ENCODE results near the gene PIGM.
"Not testable (repeated sequence)": the region's sequence is repeated elsewhere in the genome, so short reads cannot be mapped to it uniquely, and the experiment has no call there.

PIGM gene

DNA sequence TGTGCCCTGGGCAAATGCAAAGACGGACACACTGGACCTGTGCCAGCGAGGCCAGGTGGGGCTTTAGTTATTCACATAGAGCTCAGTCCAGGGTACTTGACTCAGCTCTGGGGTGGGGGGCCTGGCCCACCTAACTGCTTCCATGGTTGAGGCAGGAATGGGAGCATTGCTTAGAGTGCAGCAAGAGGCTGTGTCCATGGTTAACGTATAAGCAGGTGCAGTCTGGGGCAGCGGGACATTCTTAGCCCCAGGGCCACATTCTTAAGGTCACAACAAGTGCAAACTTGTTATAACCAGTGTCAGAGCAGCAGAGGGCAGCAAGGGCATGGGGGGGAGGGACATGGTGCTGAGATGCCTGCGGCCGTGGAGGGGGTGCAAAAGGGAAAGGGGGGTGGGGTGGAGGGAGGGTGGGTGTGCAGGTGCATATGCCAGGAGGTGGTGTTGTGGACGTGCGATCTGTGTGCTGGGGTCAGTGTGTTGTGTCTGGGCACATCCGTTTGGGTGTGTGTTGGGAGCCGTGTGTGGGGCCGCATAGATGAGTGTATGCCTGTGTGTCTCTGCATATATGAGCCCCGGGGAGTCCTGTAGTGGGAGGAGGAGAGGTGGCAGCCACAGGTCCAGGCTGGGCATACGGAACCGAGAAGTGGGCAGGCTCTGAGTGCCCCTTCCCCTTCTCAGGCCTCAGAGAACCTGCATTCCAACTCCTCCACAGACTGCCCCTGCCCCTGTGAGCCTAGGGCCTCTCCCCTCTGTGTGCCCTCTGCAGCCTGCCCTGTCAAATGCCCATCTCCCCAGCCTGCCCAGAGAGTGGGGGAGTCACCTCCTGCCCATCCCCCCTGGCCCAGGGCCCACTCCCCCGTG is 29.8 kb upstream of the PIGM start:
- DNase-seq (ENCODE audit: low read depth): no peak

DNA sequence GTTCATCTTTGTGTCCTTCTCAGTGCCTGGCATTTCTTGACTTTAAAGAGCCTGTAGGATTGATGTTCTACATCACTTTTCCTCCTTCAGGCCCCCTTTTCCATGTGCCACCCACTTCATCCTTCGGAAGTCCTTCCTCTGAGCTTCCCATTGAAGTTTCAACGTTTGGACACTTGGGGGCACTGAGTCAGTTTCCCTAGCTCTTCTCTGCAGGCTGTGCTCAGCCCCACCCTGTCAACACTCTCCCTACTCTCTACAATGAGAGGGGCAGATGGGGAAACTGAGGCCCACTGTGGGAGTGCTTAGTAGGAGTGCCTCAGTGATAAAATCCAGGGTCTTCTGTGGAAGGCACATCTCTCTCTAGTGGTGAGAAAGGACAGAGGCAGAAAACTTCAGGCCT is 26.3 kb upstream of the PIGM start:
- DNase-seq (ENCODE audit: low read depth): no peak

DNA sequence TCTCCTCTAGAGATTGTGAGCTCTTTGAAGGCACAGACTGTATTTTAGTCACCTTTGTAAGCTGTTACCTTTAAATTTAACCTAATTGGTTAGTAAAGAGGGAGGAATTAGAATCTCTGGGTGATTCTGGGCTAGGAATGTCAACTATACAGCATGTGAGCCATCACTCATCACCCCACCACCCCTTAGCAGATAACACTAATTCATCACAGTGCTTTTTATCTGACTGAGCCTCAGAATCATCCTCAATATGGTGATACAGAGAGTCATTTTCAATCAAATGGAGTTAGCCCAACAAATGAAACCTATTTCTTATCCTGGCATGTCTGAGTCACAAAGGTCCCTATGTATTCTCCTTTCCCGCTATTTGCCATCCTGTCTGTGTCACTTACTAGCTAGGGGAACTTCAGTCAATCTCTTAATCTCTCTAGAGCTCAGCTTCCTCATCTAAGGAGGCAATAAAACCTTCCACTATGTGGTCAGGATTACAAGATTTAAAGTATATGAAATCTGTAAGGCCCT is 24.9 kb upstream of the PIGM start:
- DNase-seq (ENCODE audit: low read depth): no peak

DNA sequence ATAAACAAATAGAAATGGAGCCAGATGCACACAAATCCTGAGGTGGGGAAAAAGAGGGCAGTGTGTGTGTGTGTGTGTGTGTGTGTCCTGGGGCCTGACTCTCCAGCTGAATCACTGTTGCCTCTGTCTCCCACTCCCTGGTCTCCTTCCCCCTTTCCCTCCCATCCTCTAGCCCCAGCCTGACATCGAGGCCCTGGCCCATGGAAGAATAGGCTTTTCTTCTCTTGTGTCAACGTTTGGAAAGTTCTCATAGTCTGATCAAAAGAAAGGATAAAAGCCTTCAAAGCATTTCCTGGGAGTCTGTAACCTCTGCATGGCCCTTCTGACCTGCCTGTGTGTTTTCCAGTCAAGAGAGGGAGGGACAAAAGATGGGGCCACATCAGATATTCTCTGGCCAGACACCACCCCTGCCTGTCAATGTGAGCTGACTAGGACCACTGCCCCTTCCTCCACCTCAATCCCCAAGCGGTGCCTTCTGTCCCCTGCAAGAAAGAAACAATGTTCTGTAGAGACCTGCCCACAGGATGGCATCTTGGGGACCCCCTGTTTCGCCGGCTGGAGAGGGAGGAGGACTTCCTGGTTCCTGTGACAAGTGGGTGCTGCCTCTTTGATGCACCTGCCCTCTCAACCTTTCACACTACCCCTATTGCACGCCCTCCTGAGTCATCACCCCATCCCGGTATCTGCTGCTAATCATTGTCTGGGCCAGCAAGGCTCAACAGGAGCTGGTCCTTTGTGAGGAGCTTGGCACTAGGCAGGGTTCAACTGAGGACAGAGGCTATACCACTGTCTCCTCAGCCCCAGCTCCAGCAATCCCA is 22.0 kb upstream of the PIGM start:
- DNase-seq (ENCODE audit: low read depth): no peak

DNA sequence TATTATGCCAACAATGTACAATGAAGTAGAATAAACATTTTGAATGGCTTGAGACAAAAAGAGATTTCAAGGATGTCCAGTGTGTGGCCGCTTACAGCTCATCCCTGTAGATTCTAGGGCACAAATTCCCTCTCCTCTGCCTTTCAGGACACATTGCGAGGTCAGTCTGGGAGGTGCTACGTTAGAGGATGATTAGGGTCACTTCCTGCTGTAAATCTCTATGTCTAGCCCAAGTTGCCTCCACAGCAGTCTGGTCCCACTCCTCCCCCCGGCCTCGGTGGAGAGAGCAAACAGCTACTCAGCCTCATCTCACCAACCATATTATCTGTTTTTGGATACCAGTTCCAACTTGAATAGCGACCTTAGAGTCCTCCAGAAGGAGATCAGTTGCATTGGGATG is 21.1 kb upstream of the PIGM start:
- DNase-seq (ENCODE audit: low read depth): no peak

DNA sequence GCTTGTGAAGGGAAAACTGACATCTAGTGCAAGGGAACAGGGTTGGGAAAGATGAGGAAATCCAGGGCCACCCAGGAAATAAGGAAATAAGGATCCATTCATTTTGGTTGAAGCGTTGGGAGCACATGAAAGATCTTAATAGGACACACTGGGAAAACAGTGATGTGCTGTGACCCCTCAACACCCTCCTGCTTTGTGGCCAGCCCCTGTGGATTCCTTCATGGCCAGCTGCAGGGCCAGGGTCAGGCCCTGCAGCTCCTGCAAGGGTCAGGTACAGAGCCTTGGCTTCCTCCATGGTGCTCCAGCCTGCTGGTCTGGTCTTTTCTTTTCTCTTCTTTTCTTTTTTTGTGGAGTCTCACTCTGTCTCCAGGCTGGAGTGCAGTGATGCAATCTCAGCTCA is 18.8 kb upstream of the PIGM start:
- DNase-seq (ENCODE audit: low read depth): no peak

DNA sequence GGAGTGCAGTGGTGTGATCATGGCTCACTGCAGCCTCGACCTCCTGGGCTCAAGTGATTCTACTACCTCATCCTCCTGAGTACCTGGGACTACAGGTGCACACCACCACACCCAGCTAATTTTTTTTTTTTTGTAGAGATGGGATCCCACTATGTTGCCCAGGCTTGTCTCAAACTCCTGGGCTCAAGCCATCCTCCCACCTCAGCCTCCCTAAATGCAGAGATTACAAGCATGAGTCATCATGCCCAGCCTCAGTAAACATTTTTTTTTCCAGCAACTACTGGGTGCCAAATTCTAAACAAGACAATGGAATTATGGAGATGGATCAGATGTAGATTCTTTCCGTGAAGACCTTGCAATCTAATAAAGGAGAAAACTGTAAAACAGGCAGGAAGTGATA is 18.4 kb upstream of the PIGM start:
- not testable (repeated sequence) for DNase-seq (ENCODE audit: low read depth)

DNA sequence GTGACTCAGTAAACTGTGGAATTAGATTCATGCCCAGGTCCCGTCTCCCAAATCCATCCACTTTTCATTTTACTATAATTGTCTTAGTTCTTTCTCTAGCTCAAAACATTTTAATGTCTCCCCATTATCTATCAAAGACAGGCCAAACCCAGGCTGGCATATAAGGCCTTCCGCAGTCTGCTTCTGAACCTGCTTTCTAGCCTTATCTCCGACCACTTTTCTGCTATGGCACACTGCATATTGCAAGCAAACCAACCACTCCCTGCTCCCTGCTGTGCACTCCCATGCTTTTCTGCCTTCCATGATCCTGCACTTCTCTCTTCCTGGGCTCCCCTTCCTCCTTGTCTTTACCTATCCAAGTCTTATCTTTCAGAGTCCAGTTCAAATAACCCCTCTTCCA is 17.3 kb upstream of the PIGM start:
- no peak for DNase-seq (ENCODE audit: low read depth)

DNA sequence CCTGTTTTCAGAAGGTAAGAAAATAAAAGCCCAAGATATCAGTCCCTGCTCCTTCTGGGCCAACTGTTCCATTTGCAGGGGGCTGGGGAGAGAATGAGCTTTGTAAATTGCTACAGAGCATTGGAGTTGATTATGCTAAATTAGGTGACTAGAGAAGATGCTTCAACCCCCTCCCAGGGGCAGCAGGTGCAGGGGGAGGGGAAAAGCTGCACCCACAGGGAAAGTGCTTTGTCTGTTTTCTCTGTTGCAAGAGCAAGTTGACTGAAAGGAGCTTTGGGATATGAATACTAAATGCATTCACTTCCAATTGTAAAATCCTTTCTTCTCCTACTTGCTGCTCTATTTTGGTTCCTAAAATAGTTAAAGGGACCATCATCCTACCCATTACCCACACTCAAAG is 16.5 kb upstream of the PIGM start:
- DNase-seq (ENCODE audit: low read depth): no peak

DNA sequence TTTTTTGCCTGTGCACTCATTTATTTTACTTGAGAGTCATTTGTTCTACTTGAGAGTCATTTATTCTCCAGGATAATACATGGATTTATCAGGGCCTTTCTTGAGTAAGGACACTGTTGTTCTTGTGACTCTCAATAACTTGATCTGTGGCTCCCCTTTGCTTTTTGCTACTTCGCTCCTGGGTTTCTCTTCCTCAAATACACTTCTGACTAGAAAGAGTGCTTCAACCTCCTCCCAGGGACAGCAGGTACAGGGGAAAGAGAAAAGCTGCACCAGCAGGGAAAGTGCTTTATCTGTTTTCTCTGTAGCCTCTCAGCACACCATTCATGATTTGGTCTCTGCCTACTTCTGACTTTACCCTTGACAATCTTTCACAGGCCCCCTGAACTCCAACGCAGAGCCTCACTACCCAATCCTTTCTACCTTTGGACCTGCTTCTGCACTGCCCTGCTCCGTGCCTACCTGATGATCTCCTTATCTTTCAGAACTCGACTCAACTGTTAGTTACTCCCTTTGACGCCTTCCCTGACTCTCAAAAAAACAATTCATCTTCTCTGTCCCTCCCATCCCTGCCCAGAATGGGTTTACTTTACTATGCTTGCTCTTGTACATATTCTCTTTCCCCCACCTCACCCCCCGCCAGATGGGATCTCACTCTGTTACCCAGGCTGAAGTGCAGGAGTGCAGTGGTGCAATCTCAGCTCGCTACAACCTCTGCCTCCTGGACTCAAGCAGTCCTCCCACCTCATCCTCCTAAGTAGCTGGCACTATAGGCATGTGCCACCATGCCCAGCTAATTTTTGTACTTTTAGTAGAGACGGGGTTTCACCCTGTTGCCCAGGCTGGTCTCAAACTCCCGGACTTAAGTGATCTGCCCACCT is 15.6 kb upstream of the PIGM start:
- no peak for DNase-seq (ENCODE audit: low read depth)

DNA sequence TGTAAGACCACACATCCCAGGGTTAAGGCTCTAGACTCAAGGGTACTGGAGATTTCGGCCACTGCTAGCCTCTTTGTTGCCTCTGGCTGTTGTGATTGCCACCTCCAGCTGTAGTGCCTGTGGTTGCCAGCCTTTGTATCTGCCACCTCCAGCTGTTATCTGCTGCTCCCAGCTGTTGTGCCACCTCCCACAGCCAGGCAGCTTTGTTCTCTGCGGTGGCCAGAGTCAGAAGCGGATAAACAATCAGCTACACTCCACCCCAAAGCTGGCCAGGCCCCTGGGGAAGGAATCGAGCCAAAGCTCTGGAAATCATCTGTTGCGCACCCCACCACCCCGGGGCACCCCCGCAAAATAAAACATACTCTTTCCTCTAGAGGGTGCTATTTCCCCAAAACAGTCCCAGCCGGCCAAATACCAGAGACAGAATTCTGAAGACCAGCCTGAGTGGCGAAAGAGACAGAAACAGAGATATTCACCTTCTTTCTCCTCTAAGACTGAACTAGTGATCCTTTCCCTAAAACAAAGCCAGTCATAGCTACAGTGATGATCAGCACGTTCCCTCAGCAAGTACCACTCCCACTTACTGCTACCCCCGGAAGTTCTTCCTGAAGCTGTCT is 14.8 kb upstream of the PIGM start:
- DNase-seq (ENCODE audit: low read depth): peak; percentile 23

DNA sequence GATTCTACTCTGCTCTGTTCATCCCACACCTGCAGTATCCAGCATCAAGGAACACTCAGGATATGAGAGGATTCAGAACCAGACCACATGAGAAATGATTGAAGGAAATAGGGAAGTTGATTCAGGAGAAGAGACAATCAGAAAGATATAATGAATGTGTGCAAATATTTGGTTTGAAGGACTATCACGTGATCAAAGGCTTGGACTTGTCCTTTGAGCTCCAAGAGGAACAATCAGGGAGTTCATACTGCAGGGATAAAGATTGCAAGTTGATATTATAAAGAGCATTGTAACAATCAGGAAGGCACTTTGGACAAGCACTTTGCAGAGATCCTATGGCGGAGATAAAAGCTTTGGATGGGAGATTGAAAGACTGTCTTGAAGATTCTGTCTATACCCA is 13.9 kb upstream of the PIGM start:
- no peak for DNase-seq (ENCODE audit: low read depth)

DNA sequence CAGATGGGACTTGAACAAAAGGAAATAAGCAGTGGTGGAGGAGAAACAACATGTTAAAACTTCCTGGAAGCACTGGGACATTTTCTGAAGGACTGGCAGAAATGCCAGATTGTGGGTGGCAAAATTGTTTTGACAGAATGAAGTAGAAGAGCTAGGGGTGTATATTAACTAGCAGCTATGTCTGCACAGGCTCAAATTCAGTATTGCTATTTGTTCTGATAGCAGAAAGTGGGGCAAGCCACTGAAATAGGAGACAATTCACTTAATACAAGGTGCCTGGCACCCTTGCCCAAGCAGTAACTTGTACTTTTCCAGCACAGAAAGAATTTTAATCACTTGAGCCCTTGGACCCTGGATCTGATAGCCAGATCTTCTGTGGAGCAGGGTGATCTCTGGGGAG is 11.8 kb upstream of the PIGM start:
- DNase-seq (ENCODE audit: low read depth): no peak

DNA sequence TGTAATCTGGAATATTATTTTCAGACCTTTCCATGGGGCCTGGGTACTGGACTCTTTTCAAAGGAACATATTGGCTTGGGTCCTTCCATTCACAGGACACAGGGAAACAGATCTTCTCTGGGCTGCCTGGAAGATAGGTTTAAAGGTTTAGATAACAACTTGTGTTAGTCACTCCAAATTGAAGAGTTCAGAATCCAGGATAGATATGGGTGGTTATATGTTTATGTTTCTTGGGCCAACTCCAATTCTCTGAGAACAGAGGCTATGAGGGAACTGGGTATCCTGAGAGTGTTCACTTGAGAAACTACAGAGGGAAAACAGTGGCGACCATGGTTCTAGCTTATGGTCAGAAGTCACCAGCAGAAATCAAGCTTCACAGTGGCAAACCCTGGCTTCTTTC is 8.7 kb upstream of the PIGM start:
- DNase-seq (ENCODE audit: low read depth): no peak

DNA sequence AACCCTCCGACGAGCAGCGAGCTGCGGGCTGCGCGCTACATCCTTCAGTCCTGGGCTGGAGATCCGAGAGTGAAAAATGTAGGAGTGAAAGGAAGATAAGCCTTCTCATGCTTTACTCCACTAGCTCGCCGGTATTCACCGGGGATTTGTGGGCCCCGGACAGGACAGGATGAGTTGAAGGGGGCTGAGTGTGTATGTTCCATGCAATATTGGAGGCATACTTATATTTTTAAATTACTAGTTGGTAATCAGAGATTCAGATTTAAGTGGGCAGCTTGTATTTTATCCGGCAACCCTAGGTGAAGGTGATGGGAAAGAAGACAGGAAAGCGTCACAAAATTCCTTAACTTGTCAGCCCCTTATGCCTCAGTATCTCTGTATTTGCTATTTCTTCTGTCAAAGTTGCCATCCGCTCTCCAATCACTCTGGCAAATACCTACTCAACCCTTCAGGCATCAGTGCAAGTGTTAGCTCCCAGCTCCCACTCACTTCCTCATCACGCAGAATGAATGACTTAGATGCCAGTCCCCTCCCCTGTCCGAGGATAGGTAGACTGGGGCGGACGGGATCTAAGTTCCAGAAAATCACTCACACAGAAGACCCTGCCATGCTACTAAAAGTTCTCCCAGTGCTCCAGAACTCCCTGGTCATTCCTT is 503 bp upstream of the PIGM start:
- DNase-seq (ENCODE audit: low read depth): no peak

DNA sequence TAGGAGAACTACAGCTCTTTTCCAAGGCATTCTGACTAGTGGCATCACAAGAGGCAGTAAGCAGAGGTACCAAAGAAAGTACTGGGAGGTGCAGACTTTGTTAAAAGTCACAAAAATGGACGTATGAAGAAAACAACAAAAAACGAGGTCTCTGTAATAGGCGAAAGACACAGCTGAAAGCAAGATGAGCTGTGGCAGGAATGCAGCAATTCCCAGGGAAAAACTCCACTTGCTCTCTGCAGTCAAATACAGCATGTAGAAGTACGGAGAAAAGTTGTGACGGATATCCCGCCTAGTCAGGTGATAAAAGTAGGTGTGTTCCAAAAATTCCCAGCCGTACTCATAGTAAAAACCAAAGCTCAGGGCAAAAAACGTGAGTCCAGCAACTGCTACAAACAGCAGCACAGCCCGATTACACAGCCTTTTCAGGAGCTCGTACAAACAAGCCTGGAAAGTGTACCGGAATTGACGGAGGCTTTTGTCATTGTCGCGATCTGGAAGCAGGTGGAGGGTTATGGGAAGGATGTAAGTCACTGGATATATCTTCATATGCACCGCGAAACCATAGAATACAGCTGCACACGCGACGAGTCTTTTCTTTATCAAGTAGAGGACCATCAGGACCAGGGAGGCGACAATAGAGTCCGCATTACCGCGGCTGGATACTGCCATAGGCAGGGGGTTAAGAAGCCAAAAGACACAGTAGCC is 979 bp downstream of the PIGM start:
- no peak for DNase-seq (ENCODE audit: low read depth)

DNA sequence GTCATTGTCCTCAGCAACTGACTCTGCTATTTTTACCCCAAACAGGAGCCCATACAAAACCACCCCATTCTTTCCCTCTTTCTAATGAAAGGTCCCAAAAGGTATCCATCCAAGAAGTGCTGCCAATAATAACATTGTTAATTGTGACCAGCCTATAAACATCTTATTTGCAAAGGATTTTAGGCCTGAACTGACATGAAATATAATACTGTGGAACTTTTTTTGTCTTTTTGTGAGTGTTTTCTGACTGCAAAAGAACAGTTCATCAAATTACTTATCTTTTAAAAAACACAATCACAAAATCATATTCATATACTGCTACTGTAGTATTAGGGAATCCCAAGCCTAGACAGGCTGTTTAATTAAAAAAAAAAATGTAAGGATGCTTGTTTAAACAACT is 3.4 kb downstream of the PIGM start:
- DNase-seq (ENCODE audit: low read depth): no peak

DNA sequence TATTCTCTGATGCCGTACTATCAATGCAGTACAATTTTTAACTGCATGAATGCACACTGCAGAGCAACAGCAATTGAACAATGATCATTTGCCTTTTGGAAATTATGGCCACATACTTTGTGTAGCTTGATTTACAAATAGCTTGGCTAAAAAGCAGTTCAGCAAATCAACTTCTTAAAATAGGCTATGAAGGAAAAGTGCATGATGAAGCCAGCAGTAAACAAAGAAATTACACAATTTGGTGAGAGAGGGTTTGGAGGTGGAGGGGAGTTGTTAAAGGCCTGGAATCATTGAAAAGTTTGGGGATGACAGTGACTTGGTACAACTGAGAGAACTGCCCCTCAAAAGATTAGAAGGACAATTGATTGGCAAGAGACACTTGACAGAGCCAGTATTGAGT is 6.5 kb downstream of the PIGM start:
- no peak for DNase-seq (ENCODE audit: low read depth)

DNA sequence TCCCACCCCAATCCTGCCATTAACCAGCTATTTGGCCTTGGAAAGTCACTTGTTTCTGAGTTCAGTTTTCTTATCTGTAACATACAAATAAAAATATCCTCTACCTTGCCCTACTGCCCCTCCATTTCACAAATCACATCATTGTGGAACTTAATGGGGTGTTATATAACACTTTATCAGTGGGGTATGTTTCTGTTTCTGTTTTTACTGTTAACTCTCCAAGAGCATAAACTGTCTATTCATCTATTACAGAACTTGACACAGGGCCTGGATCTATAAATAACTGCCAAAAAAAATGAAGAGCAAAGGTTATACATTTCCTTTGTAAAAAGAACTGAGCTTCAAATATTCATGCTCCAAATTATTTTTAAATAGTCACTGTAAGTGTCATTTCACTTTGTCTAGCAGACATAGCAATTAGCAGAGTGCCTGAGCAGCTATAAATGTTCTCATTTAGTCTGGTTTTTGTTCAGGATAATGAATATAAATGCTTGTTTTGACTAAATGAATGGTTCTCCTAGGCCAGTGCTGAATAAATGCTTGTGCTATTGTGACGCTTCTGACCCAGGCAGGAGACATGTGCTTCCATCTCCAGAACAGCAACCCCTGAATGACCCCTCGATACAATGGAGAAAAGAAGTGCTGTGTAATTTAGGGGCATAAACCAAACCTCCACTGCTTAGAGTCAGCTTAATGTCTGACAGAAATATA is 7.4 kb downstream of the PIGM start:
- no peak for DNase-seq (ENCODE audit: low read depth)

Measured in activated T-cell treated with anti-CD3 and anti-CD28 coated beads for 48 hours (primary cell).